Activated CD8-positive, alpha-beta memory T cell treated with anti-CD3 and anti-CD28 coated beads, Interleukin-2, amount 10 ng/mL, durations not matched to agents 7 days and 5 days (primary cell): ENCODE measurements around the gene PHKB. TPM values are rescaled to one million over a fixed set of nuclear protein-coding genes. Genes with fewer than 3 reads are reported as not detected.

Experiments used
- ATAC-seq: fragments of 150-1000 bp; cut with Tn5 transposase; one replicate; pipeline ENCODE4 v1.10.0; 2021; ENCODE audit warnings: moderate library complexity
- CTCF ChIA-PET: fragments of 350-600 bp; sonication (Branson Sonifier 250); formaldehyde crosslinking; loops from one replicate; lab custom pipeline; 2021; ENCODE audit warnings: antibody characterized with exemption; lab: Charles Lee
- DNase-seq: peaks from one replicate; pipeline ENCODE4 v3.0.0-alpha.2; 2020
- H3K27ac Mint-ChIP-seq: one replicate; pipeline ENCODE4 v1.8.0; 2021; ENCODE audit warnings: mild to moderate bottlenecking, mixed read lengths
- H3K27me3 Mint-ChIP-seq: one replicate; pipeline ENCODE4 v1.8.0; 2021; ENCODE audit warnings: mixed read lengths
- H3K36me3 Mint-ChIP-seq: one replicate; pipeline ENCODE4 v1.8.0; 2021; ENCODE audit warnings: mild to moderate bottlenecking, mixed read lengths
- H3K4me1 Mint-ChIP-seq: one replicate; pipeline ENCODE4 v1.8.0; 2021; ENCODE audit warnings: mixed read lengths
- H3K4me3 Mint-ChIP-seq: one replicate; pipeline ENCODE4 v1.8.0; 2021; ENCODE audit warnings: mild to moderate bottlenecking, moderate library complexity, mixed read lengths
- H3K9me3 Mint-ChIP-seq: one replicate; pipeline ENCODE4 v1.8.0; 2022; ENCODE audit warnings: low read depth, mixed read lengths
- total RNA-seq, 2 experiments: library from RNA; stranded (reverse); gene quantifications; one replicate each; pipeline ENCODE4 v1.2.3, GENCODE V29; 2021

The PHKB gene
- total RNA-seq, 2 experiments from 2014 or later = 33.7 to 35.7 TPM

DNA sequence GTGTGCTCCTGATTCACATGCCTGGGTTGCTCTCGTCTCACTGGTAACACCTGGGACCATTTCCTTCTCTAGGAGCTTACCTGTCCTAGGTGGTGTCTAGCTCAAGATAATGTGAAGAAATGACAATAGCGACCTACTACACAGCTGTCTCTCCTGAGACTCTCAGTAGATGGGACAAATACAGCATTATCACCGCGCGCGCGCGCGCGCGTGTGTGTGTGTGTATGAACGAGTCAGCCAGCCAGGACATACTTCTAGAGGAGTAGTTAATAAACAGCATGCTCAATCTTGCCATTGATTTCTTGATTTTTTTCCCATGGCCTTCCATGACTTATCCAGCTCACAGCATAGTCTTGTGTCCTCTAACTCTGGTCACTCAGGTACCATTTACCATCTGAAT lies 268.6 kb downstream of the PHKB start:
- CTCF ChIA-PET = no interaction called here
- Mint-ChIP-seq H3K4me3 (no peak overlapping the region), H3K27me3 (peaks cover 19% of the 10 kb centered on the region), H3K9me3 (no peaks in the 10 kb centered on the region), H3K4me1 (peaks cover 31% of the 10 kb centered on the region), H3K27ac (no peak overlapping the region), H3K36me3 (no peaks in the 10 kb centered on the region)
- no peak for ATAC-seq
- DNase-seq = no peak

DNA sequence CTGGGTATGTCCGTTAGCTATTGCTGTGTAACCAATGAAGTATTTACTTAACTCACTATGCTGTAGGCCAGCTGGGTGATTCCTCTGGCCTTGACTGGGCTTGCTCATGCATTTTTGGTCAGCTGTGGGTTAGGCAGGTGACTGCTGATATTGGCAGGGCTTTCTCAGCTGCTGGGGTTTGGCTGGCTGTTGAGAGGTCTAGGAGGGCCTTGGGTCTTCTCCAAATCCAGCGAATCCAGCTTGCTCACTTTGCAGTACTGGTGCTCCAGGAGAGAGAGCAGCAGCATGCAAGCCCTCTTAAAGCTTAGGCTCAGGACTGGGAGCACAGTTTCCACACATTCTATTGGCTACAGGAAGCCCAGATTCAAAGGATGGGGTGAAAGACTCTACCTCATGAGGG lies 270.1 kb downstream of the PHKB start:
- CTCF ChIA-PET = no interaction called here

DNA sequence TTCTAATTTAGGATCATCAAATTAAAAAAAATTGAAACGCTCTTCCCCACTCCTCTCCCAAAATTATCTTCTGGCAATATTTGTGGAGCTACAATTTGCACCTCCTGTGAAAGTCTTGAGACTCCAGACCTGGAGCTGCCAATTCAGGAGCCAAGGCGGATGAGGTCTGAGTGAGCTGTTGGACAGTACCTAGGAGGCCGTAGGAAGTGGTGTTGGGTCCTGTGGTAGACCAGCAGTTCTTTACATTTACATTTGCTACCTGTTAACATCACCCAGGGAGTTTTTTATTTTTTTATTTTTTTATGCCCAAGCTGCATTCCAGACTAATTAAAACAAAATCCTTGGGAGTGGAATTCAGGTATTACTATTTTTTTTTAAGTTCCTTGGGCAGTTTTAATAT lies 271.0 kb downstream of the PHKB start:
- CTCF ChIA-PET = no interaction called here
- no peak for ATAC-seq
- Mint-ChIP-seq H3K4me1 (peaks cover 31% of the 10 kb centered on the region), H3K9me3 (no peaks in the 10 kb centered on the region), H3K27me3 (peaks cover 21% of the 10 kb centered on the region), H3K27ac (no peak overlapping the region), H3K36me3 (no peaks in the 10 kb centered on the region), H3K4me3 (no peak overlapping the region)
- DNase-seq = no peak

More for the DNA sequence above, 270.1 kb downstream of the PHKB start:
- H3K4me3 Mint-ChIP-seq = no peak overlapping the region
- peaks cover 19% of the 10 kb centered on the region for H3K27me3 Mint-ChIP-seq
- no peak overlapping the region for H3K27ac Mint-ChIP-seq
- no peaks in the 10 kb centered on the region for H3K36me3 Mint-ChIP-seq
- no peaks in the 10 kb centered on the region for H3K9me3 Mint-ChIP-seq
- H3K4me1 Mint-ChIP-seq = peaks cover 31% of the 10 kb centered on the region
- no peak for ATAC-seq
- no peak for DNase-seq

DNA sequence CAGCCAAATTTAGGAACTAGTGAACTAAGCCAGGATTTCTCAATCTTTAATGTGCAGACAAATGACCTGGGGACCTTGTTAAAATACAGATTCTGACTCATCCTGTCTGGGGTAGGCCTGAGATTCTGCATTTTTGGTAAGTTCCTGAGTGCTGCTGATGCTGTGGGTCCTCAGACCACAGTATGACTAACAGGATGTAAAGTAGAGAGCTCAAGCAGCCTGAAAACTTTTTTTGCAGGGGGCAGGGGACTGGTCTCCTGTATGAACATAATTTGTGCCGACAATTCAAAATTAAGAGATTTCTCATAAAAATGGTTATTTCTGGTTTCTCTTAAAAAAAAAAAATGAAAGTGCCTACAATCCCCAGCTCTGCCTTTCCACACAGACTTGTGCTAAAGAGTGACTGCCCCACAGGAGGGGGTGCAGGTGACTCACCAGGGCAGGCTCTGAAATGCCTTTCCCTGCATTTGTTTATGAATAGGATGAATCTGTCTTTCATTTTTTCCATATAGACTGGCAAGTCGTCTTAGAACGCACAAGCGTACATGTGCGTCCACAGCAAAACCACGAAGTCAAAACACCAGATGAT lies 271.5 kb downstream of the PHKB start:
- Mint-ChIP-seq H3K27ac (peak overlapping the region; percentile 32), H3K27me3 (peaks cover 18% of the 10 kb centered on the region), H3K4me1 (peaks cover 31% of the 10 kb centered on the region), H3K4me3 (peak overlapping the region; percentile 1), H3K9me3 (no peaks in the 10 kb centered on the region), H3K36me3 (no peaks in the 10 kb centered on the region)
- ATAC-seq (peak; percentile 87), DNase-seq (peak; percentile 72)
- CTCF ChIA-PET = no interaction called here

DNA sequence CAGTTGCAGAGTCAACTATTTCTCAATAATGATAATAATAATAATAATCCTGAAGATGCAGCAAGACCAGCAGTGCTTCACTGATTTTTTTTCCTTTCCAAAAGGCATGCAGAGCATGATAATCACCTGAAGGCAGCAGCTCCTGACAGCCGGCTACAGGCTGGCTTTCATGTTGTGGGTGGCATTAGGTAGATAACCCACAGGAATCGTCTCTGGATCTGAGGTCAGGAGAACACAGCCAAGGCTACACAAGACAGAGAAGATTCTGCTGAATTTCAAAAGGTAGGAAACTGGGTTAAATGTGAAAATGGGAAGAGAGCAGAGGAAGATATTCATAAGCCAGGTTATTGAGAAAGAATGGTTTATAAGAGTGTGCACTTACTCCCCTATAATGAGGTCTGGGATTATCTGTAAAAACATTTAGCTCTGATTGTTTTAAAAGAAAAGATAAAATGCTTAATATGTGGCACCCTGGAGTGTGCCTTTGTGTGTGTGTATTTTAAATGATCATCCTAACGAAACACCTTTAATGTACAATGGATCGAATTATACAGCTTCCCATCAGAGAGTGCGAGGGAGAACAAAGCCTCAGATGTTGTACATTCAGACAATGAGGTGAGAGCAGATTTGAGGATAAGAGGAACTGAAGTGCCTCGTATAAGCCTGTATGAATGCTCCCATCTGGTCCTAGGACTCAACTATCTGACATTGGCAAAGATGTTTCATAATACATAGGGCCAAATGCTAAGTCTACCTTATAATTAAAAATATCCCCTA lies 273.1 kb downstream of the PHKB start:
- peaks cover 18% of the 10 kb centered on the region for H3K27me3 Mint-ChIP-seq
- H3K27ac Mint-ChIP-seq = no peak overlapping the region
- no peaks in the 10 kb centered on the region for H3K36me3 Mint-ChIP-seq
- H3K4me3 Mint-ChIP-seq = no peak overlapping the region
- ATAC-seq (no peak), DNase-seq (no peak)
- H3K9me3 Mint-ChIP-seq = no peaks in the 10 kb centered on the region
- H3K4me1 Mint-ChIP-seq = peaks cover 22% of the 10 kb centered on the region
- CTCF ChIA-PET = no interaction called here

DNA sequence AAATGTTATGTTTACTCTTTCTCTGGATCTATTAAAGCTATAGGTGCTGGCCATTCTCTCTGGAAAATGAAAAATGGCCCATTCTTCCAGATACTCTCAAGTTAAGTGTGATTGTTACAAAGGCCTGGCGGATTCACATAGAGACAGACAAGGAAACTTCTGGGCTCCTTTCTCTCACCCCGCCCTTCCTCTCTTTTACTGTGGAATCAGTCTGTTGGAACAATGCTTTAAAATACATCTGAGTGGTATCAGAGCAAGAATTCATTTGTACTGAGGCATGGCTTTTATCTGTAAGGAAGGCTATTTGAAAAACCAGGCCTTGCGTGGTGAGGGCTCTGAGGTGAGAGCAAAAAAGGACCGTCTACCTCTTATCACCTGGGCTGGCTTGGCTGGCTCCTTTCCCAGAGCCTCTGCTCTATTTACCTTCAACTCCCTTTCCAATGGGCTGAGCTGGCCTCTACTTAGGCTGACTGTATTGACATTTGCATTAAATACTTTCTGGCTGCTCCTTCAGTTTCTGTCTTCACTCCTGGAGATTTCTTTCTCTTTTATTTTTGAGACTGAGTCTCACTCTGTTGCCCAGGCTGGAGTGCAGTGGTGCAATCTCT lies 274.0 kb downstream of the PHKB start:
- no peak overlapping the region for H3K27ac Mint-ChIP-seq
- ATAC-seq (no peak), DNase-seq (no peak)
- no peaks in the 10 kb centered on the region for H3K9me3 Mint-ChIP-seq
- peaks cover 22% of the 10 kb centered on the region for H3K4me1 Mint-ChIP-seq
- CTCF ChIA-PET = no interaction called here
- no peak overlapping the region for H3K4me3 Mint-ChIP-seq
- H3K36me3 Mint-ChIP-seq = no peaks in the 10 kb centered on the region
- peaks cover 15% of the 10 kb centered on the region for H3K27me3 Mint-ChIP-seq

DNA sequence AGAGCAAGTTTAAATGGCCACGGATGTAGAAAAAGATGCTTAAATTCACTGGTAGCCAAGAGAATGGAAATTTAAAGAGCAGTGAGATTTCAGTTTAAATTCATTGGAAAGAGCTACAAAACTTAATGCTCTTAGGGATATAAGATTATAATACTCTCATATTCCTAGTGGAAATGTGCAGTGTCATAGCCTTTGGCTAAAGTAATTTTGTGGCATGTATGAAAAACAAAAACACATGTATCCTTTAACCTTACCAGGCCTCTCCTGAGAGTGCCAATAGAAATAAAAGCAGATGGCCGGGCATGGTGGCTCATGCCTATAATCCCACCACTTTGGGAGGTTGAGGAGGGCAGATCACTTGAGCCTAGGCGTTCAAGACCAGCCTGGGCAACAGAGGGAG lies 289.2 kb downstream of the PHKB start:
- ATAC-seq (no peak), DNase-seq (no peak)
- H3K27ac Mint-ChIP-seq = no peak overlapping the region
- H3K36me3 Mint-ChIP-seq = no peaks in the 10 kb centered on the region
- CTCF ChIA-PET = no interaction called here
- H3K27me3 Mint-ChIP-seq = peaks cover 13% of the 10 kb centered on the region
- H3K4me1 Mint-ChIP-seq = no peaks in the 10 kb centered on the region
- H3K9me3 Mint-ChIP-seq = no peaks in the 10 kb centered on the region
- H3K4me3 Mint-ChIP-seq = no peak overlapping the region

Other genes starting within 250 kb of the PHKB start
- gene ITFG1, start 268 bp upstream of the PHKB start, total RNA-seq = 10 to 100 TPM; 22.1 to 25.4 TPM